NCI-H187 (cell line): ENCODE measurements around the gene TRIM16.
A peak's percentile ranks its signal among the peaks of the same experiment; 100 is the strongest.
"Not testable (repeated sequence)": the region's sequence is repeated elsewhere in the genome, so short reads cannot be mapped to it uniquely, and the experiment has no call there.

Experiments
- DNase-seq, 2 experiments: peaks; one replicate each; lab custom pipeline; 2025; lab: John Stamatoyannopoulos, UW

The TRIM16 gene

DNA sequence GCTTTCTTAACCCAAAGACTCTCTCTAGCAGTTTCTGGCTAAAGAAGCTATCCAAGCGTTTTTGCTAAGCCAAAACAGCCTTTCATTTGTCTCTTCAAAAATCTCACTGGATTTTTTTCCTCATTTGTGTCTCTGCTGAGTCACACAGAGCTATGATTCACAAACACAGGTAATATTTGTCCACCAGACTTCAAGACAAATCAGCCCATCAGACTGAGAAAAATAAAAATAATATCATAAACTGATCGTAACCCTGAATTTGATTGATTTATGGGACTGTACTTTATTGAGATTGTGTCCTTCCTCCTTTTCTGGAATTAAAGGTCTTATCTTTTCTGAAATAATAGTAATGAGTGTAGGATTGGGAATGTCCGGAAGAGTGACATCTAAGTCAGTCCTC, 25.8 kb downstream of the TRIM16 start:
- no peak for DNase-seq

DNA sequence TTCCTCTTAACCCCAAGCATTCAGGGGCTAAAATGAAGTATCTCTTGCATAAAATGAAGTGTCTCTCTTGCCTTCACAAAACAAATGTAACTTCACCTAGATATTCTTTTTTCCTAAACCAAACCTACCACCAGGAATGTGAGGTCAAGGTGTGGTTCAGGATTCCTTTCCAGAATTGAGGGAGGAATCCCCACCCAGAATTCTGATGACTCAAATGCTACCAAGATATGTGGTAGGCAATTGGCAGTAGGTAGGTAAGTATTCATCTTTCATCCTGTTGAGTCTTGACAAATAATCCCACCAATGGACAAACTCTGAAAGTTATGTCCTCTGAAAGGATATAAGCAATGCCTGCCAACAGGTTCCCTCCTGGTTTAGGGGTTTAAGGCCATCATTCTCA, 26.2 kb downstream of the TRIM16 start:
- no peak for DNase-seq

DNA sequence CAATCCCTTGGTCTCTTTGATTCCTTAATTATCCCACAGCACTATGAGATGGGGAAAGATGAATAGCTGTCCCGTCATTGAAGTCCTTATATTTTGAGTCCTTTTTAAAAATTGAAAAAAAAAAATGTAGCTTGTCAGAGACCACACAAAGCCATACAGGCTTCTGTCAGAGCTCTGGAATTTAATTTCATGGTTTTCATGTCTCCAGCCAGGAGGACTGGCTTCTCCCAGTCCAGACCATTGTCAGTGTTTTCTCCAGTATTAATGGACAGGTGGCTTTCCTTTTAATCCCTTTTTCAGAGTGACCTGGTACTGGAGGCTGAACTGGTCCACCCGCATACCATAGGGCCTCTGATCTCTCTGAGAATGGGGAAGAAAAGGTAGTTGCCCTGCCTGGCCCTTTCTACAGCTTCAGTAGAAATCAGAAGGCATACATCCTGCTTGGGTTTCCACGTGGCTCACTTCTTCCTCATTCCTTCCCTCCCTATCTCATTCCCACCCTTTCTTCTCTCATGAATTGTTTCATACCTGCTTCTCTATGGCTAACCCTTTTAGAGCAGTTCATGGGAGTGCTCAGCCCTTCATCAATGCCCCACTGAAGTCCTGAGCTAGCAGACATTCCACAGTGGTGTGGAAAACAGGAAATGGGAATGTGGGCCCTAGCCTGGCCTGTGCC, 29.1 kb downstream of the TRIM16 start:
- DNase-seq, result no peak

DNA sequence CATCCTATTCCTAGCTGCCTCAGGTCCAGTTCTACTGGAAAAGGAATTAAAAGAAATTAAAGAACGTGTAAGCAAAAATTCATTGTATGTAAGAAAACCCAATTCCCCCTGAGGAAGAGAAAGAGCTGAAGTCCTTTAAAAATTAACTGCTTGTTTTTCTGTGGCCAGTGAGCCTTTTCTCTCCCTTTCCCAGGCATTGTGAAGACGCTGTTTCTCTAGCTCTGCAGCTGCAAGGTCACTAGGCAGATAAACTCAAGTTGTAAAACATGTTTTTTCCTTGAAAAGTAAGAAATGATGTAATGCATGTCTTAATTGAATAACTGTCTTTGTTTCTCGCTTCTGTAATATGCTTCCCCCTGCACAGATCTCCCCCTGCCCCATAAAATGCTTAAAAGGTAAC, 29.7 kb downstream of the TRIM16 start:
- DNase-seq, result not testable (repeated sequence)

GRCh38 chr17:15652960-15653359, 31.2 kb downstream of the TRIM16 start:
- DNase-seq, result no peak

GRCh38 chr17:15651583-15652110, 32.5 kb downstream of the TRIM16 start:
- peak; percentile 5 to 59 for DNase-seq

- no peak for DNase-seq
These were observed 33.1 kb downstream of the TRIM16 start for GRCh38 chr17:15650741-15651582.

GRCh38 chr17:15649861-15650421, 34.2 kb downstream of the TRIM16 start:
- no peak for DNase-seq

- DNase-seq, result no peak
These were observed 35.7 kb downstream of the TRIM16 start for GRCh38 chr17:15648386-15648785.

DNA sequence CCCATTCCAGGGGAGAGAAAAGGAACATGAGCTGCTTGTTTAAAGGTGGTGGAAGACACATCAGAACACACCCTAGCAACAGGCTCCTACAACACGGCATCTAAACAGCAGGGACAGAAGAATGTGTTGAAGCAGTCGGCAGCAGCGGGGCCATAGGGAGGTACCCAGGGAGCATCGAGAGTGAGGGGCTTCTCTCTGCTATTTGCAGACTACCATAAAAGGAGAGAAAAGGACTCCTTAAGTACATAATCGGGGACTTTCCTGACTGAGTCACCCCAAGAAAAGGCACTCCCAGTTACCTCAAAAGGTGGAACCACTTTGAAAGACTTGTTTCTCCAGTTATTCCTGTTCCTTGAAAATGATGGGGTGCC, 38.2 kb downstream of the TRIM16 start:
- not testable (repeated sequence) for DNase-seq

- DNase-seq, result not testable (repeated sequence)
These were observed 38.8 kb downstream of the TRIM16 start for GRCh38 chr17:15645099-15645941.

GRCh38 chr17:15642505-15643251, 41.4 kb downstream of the TRIM16 start:
- DNase-seq, result not testable (repeated sequence)

DNA sequence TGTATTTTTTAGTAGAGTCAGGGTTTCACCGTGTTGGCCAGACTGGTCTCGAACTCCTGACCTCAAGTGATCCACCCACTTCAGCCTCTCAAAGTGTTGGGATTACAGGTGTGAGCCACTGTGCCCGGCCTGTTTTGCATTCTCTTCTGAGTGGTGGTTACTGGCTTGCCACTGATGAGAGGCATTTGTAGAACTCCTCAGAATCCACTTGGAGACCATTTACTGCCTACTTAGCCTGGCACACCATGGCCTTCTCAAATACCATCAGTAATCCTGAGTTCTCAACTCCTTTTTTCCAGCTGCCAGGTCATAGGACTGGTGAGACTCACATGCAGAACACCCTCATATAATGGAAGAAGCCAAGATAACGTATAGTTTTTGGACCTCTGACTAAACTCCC, 42.1 kb downstream of the TRIM16 start:
- not testable (repeated sequence) for DNase-seq

DNA sequence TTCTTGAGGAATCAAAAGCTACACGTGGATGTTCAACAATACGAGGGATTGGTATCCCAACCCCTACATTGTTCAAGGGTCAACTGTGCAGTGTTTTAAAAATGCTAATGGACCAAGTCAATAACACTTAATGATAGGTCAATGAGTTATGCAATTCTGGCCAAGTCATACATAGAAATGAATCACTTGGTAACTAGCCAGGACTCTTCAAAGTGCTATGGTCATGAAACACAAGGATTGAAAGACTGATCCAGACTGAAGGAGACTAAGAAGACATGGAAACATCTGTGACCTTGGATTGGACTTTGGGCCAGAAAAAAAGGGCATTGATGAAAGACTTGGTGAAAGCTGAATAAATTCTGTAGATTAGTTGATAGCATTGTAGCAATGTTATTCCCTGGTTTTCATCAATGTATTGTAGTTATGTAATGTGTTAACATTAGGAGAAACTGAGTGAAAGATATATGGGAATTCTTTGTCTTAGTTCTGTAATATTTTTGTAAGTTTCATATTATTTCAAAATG, 53.1 kb downstream of the TRIM16 start:
- DNase-seq, result not testable (repeated sequence)

GRCh38 chr17:15629991-15630390, 54.1 kb downstream of the TRIM16 start:
- DNase-seq, result not testable (repeated sequence)

GRCh38 chr17:15623661-15624209, 60.4 kb downstream of the TRIM16 start:
- not testable (repeated sequence) for DNase-seq

GRCh38 chr17:15623255-15623654, 60.9 kb downstream of the TRIM16 start:
- not testable (repeated sequence) for DNase-seq

GRCh38 chr17:15622124-15622523, 62.0 kb downstream of the TRIM16 start:
- not testable (repeated sequence) for DNase-seq

GRCh38 chr17:15619331-15620058, 64.6 kb downstream of the TRIM16 start, which contains the start of gene FBXW10B:
FBXW10B (minus strand) TSS chr17:15619704; CDS start chr17:15619512, 192 bp downstream.
- not testable (repeated sequence) for DNase-seq

DNA sequence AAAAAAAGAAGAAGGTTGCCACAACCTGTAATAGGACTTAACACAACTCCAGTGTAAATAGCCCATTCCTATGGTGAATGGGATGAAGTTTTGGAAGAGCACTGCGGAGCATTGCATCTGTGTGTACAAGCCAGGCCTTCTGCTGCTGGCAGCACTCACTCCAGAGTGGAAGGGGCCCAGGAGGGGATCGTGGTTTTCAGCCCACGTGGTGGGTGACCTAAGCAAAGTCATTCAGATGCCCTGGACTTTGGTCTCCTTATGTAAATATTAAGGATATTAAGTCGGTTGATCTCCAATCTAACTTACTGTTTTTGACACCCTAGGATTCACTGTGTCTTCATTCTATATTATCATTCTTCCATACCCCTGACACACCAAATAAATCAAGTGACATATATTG, 67.3 kb downstream of the TRIM16 start:
- not testable (repeated sequence) for DNase-seq
